Activated effector memory CD4-positive, alpha-beta T cell treated with Interleukin-2 at 50 U/mL for 16 hours (primary cell): ENCODE data around the gene KHK.

Experiments
- DNase-seq: peaks from one replicate; pipeline ENCODE4 v3.0.0-alpha.2; 2020

Gene KHK

DNA sequence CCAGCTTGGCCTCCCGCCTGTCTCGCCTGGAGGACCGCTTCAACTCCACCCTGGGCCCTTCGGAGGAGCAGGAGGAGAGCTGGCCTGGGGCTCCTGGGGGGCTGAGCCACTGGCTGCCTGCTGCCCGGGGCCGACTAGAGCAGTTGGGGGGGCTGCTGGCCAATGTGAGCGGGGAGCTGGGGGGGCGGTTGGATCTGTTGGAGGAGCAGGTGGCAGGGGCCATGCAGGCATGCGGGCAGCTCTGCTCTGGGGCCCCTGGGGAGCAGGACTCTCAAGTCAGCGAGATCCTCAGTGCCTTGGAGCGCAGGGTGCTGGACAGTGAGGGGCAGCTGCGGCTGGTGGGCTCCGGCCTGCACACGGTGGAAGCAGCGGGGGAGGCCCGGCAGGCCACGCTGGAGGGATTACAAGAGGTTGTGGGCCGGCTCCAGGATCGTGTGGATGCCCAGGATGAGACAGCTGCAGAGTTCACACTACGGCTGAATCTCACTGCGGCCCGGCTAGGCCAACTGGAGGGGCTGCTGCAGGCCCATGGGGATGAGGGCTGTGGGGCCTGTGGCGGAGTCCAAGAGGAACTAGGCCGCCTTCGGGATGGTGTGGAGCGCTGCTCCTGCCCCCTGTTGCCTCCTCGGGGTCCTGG is 3.7 kb upstream of the KHK start:
- no peak for DNase-seq

DNA sequence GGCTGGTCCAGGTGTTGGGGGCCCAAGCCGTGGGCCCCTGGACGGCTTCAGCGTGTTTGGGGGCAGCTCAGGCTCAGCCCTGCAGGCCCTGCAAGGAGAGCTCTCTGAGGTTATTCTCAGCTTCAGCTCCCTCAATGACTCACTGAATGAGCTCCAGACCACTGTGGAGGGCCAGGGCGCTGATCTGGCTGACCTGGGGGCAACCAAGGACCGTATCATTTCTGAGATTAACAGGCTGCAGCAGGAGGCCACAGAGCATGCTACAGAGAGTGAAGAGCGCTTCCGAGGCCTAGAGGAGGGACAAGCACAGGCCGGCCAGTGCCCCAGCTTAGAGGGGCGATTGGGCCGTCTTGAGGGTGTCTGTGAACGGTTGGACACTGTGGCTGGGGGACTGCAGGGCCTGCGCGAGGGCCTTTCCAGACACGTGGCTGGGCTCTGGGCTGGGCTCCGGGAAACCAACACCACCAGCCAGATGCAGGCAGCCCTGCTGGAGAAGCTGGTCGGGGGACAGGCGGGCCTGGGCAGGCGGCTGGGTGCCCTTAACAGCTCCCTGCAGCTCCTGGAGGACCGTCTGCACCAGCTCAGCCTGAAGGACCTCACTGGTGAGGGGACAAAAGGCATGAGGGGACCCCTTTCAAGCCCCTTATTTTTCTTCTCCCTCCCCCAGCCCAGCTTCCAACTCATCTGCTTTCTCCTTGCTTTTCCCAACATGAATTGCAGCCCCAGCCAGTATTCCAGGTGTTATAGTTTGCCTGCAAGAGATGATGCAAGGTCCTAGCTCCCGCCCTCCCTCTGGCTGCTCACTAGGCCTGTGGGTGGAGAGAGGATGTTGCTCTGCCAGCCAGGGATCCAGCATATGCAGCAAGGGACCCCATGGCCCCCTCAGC is 2.9 kb upstream of the KHK start:
- no peak for DNase-seq

DNA sequence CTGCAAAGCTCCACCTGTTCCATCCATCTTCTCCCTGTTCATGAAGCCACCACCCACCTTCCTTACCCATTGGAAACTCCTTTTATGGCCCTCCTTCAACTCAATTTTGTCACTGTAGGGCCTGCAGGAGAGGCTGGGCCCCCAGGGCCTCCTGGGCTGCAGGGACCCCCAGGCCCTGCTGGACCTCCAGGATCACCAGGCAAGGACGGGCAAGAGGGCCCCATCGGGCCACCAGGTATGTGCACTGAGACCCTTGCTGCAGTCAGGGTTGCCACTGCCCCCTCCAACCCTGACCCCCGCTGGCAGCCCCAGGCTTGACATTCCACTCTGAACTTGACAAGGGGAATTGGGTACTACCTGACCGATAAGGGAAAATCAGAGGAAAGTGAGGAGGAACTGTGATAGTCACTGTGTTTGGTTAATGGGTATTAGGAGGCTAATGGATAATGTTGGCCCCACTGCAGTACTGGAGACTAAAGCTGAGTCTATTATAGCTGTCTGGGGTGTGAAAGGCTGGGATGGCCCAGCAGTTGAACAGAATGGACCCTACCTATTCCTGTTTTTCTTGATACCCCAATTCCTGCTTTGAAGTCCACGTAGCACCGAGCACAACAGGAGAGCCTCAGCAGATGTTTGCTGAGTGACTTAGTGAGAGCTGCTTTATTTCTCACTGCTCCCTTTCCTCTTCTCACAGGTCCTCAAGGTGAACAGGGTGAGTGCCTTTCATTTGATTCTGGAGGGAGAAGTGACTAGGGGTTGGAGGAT is 2.1 kb upstream of the KHK start:
- no peak for DNase-seq

DNA sequence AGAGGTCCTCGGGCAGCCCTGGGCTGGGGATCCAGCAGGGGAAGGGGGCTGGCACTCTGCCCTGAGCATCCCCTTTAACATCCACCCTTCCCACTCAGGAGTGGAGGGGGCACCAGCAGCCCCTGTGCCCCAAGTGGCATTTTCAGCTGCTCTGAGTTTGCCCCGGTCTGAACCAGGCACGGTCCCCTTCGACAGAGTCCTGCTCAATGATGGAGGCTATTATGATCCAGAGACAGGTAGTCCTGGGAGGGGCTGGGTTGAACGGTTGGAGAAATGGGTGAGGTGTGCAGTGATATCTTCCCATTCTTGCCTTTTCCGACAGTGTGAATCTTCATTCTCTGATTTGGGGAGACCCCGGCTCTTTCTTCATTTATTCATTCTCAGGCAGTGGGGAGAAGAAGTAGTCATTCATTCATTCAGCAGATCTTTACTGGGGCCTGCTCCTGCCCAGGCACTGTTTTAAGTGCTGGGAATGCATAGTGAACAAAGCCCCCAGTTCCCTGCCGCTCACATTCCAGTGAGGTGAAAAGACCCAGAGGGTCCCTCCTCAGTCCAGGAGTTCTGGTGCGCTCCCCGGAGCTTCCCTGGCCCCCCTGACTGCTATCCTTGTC is 1.4 kb upstream of the KHK start:
- DNase-seq = no peak

DNA sequence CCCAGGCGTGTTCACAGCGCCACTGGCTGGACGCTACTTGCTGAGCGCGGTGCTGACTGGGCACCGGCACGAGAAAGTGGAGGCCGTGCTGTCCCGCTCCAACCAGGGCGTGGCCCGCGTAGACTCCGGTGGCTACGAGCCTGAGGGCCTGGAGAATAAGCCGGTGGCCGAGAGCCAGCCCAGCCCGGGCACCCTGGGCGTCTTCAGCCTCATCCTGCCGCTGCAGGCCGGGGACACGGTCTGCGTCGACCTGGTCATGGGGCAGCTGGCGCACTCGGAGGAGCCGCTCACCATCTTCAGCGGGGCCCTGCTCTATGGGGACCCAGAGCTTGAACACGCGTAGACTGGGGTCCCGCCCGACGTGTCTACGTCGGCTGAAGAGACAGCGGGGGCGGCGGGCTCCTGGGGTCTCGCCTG is 891 bp upstream of the KHK start:
- DNase-seq = peak; percentile 27

DNA sequence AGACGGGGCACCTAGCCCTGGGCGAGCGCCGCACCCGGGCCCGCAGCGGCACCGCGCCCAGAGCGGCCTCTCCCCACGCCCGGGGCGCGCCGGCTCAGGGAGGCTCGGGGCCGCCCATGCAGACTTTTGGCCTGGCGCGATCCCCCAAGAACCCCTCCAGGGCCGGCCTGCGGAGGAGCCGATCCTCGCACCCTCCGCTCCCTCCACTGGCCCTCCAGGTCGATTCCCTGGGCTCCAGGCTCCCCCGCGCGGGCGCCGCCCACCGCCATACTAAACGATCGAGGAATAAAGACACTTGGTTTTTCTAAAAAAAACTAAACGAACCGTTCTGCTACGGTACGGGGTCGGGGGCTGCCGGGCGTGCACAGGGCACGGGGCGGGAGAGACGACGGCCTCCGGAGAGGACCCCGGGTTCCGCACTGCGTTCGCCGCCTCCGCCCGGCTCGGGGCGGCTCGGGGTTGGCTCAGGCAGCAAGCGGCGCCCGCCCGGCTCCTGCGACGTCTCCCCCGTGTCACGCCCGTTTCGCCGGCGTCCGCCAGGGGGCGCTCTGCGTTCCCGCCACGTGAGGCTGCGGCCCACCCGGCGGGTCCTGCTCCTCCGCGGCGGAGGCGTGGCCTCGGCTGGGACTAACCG is 365 bp upstream of the KHK start:
- peak; percentile 98 for DNase-seq

DNA sequence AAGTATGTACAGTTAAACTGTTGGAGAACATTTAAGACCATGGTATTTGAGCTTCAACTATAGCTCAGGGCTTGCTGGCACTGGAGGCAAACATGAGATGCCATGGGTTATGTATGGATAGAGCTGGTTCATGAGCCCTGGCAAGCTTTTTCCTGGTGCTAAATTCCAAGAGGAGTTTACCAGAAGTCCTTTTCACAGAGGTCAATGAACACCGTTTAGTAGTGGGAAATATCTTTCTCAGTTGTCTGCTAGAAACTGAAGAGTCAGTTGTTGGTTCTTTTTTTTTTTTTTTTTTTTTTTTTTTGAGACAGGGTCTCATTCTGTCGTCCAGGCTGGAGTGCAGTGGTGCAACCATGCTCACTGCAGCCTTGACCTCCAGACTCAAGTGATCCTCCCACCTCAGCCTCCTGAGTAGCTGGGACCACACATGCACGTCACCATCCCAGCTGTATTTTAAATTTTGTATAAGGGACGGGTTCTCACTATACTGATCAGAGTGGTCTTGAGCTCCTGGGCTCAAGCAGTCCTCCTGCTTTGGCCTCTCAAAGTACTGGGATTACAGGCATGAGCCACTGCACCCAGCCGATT is 1.3 kb downstream of the KHK start:
- no peak for DNase-seq

DNA sequence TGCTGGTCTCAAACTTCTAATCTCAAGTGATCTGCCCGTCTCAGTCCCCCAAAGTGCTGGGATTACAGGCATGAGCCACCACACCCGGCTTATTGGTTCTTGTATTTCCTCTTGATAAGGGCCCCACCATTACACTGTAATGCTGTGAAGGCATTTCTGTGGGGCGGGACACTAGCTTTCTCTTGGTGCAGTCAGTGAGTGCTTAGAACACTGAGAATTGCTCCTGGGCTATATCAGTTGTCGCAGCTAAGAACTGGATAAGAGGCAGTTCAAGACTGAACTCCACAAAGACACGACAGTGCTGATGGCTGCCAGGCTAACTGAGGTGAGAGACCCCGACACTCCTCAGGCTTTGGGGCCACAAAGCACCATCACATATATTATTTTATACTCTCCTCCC is 2.1 kb downstream of the KHK start:
- DNase-seq = no peak

DNA sequence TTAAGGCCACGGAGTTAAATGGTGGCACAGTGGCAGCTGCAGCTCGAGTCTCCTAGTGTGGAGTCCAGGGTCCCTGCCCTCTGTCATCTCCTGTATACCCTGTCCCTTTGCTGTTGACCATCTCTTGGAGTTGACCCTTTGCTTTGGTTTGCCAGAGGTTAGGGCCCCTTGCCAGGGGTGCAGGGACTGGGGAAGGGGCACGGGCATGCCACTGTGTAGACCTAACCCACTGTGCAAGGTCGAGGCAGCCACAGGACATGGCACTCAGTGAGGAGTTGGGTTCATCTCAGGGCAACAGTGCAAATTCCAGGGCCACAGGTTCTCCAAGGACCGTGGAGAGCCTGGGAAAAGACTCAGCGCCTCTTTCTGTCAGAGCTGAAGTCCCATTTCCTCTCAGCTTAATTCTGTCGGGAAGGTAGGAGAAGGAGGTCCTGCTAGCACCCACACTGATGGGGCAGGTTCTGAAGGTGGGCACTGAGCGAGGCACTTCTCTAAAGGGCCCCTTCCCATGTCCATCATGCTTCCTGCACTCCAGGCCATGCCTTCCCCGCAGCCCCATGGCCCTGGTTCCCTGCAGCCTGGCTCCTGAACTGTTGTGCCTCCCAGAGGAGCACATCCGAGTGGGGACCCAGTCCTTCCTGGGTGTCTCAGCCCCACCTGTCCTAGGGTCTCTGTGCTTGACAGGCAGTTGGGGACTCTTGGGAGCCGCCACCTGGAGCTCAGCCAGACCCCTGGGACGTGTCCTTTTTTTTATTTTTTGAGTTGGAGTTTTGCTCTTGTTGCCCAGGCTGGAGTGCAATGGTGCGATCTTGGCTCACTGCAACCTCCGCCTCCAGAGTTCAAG is 2.8 kb downstream of the KHK start:
- no peak for DNase-seq

DNA sequence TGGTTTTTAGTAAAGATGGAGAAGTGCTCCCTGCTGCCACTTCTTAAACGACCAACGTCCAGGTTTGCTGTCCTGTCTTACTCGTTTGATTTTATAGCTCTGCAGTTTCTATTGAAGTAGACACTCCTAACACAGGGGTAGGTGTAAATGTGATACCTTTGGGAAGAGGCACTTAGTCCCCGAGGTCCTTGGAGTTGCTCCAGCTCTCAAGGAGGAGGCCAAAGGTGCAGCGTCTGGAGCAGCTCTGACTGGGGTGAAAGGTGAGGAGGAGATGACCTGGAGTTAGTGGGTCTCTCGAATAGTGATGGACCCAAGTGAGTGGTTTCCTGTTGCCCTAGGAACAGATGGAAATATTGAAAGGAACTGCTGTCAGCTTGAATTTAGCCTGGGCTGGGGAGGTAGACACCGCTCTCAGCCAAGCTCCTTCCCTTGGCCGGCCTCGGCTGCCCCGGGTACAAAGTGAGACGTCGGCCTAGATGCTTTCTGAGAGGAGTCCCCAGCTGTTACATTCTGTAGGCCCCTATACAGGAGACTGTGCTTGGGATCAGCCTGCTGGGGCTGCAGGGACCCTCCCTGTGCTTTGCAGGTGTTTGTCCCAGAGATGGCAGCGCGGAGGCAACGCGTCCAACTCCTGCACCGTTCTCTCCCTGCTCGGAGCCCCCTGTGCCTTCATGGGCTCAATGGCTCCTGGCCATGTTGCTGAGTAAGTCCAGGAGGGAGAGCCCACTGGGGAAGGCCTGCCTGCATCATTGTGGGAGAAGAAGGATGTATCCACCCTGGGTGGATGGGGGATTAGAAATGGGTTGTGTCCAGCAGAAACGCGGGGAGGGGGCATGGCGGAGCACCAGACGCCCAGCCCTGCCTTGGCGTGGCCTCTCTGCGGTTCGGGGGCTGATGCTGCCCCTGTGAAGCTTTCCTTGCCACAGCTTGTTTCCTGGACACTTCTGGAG is 5.4 kb downstream of the KHK start:
- no peak for DNase-seq

DNA sequence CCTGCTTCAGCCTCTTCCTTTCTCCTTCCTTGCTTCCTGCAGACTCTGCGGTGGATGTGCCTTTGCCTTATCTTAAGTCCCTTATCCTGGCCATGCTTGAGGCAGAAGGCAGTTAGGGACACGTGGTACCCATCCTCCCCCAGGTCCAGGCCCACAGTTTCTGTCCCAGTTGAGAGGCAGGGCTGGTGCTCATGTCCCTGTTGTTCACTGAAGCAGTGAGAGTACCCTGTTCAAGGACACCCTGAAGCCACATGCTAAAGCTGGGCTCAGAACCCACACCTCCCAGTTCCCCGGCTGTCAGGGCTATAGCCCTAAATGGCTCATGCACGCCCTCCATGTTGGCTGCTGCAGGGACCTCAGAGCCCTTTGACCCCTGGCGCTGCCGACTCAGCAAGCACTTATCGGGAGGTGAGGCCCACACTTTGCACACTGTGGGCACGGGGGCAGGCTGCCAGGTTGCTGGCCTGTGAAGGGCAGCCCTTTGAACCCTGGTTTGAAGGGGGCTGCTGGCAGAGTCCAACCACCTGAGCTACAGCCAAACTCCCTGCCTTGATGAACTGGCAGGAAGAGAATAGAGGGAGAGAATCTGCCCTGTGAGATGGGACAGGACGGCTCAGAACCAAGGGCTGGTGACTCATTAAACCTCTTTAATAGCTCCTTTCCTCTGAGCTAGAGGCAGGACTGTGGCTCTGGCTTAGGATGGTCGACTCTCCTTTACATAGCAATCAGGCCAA is 6.3 kb downstream of the KHK start:
- DNase-seq = no peak

DNA sequence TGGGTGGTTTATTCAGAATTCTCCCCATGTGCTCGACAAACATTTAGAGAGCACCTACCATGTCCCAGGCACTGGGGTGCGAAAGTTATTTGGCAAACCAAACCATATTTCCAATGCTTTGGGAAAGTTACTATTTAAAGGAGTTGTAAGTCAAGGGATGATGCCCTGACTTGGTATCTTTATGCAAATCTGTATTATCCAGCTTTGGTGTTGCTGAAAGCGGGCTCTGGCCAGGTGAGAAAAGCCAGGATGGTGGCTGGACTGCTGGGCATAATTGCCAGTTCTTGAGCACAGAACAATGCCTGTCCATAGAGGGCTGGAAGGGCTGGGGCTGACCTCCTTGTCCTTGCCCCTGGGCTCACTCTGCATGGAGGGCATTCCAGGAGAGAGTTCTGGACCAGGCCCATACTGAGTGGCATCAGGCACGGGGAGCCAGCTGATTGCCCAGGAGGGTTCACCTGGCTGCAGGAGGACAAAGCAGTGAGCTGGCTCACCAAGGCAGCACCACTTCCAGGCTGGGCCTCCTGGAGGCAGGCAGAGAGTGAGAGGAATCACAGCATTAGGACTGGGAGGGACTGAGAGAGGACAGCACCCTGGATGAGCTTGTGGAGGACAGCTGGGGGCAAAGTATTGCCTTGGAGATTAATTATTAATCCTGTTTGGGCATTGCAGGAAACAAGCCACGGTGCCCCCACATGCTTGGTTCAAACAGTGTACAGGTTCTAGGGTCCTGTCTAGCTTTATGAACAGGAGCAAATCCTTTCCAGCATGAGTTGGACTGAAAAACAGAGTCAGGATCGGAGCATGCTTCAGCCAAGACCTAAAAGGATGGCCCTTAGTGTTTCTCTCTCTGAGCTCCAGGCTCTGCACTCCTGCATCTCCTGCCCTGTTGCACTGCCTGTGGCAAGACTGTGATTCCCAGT is 7.1 kb downstream of the KHK start:
- DNase-seq = no peak

DNA sequence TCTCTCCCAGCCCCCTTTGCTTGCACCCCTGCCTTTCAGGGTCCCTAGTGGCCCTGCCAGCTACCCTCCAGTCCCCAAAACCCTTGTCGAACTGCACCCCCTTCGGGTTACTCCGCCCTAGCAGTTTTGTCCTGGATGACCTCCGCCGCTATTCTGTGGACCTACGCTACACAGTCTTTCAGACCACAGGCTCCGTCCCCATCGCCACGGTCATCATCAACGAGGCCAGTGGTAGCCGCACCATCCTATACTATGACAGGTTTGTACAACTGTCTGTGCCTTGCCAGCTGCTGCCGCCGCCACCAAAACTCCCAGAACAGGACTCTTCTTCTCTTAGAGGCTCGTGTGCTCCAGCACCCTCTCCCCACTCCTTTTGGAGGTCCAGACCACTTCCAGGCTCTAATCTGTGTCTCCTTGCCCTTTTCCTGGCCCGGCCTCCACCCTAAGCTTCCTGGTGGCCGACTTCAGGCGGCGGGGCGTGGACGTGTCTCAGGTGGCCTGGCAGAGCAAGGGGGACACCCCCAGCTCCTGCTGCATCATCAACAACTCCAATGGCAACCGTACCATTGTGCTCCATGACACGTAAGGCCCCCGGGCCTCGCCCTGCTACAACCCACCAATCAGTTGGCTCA is 7.9 kb downstream of the KHK start:
- DNase-seq = no peak

DNA sequence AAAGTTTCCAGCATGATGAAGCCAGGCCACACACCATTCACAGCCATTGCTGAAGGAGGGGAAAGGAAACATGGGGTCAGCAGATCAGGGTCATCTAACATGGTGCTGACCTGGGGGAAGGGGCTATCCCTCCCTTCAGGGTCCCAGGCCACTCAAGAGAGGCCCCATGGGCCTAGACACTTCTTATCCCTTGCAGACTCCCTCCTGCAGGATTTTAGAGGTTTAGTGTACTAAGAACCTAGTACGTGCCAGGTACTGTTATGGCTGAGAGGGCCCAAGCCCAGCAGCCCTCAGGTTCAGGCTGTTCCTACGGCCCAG is 8.8 kb downstream of the KHK start:
- no peak for DNase-seq

DNA sequence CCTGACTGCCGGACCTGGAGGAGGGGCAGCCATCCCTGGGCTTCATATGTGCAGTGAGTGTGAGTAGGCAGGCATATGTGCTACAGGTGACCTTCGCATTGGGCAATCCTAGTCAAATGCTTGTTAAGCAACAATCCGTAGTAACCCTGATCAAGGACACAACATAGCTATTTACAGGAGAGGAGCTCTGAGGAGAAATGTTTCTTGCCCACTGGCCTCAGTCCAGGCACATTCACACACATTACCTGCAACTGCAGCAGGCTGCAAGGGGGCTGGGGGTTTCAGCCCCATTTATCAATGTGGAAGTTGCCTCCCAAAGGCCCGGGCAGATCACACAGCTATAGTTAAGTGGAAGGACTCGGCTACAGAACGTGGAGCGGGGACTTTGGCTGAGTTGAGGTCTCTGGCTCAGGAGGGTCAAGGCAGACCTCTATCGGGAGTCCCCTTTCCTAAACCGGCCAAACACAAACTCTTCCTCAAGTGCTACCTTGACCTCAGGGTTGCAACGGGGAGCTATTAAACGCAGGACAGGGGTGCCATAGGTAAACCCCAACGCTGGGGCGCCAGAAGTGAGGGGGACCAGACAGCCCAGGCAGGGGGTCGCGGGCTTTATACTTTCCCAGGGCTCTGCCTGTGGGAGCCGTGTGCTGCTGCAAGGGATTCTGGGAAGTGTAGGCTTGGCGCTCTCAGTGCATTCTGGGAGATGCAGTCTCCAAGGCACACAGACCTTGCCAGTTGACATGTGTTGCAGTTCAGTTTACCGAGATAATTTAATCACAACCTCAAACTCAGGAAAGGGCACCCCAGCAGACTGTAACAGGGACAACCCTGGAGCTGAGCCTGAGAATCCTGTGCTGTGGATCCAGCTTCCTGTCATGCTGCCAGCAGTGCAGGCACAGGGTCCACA is 9.4 kb downstream of the KHK start:
- peak; percentile 12 for DNase-seq

DNA sequence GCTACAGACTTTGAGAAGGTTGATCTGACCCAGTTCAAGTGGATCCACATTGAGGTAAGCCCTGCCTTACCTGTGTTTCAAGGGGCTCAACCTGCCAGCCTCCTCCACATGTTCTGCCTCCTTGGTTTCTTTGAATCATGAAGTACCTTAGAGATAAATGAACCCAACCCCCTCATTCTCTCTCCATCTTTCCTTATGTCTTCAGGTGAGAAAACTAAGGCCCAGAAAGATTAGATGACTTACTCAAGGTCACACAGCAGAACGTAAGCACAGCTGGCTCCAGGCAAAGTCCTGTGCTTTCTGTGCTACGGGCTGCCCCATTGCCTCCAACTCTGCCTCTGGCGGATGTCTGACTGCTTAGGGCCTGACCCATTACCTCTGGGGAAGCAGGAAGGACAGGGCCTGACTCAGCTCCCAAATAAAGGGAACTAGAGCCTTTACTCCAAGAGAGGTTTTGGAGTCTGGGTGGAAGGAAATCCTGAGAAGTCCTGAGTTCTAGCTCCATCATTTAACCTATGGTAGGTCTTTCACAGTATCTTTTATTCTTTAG is 10.3 kb downstream of the KHK start:
- DNase-seq = no peak

DNA sequence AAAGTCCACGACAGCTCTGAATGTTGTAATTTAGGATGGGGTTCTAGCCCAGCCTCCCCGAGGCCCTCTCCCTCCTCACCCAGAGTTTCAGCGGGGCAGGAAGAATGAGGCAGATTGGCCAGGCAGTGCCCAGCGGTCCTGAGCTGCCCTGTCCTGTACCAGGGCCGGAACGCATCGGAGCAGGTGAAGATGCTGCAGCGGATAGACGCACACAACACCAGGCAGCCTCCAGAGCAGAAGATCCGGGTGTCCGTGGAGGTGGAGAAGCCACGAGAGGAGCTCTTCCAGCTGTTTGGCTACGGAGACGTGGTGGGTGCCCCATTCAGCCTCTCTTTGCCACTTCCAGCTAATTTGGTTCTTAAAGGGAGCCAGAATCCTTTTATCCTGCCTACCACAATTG is 10.8 kb downstream of the KHK start:
- no peak for DNase-seq
